SK-N-SH (cell line): ENCODE measurements around the gene PTPDC1. TPM values are rescaled to one million over a fixed set of nuclear protein-coding genes. Genes with fewer than 3 reads are reported as not detected.

Source experiments
- CTCF ChIA-PET: fragments of 300-600, 350-600 bp; formaldehyde crosslinking; extraction: SDS; loops from one replicate; lab custom pipeline; 2021; lab: Yijun Ruan, JAX
- POLR2A ChIA-PET: fragments of 350-600 bp; sonication (Branson Sonifier 250); formaldehyde crosslinking; extraction: SDS; loops from one replicate; lab custom pipeline; 2020; ENCODE audit warnings: antibody characterized with exemption, inconsistent platforms; lab: Yijun Ruan, JAX
- DNase-seq: peaks from one replicate; pipeline ENCODE4 v3.0.0; 2012
- H2AFZ ChIP-seq: fragments of 200-600 bp; sonication (generic); 2 replicates; pipeline ENCODE4 v1.8.1; 2016; ENCODE audit warnings: antibody characterized with exemption, mild to moderate bottlenecking, low read depth
- H3F3A ChIP-seq: fragments of 200-600 bp; sonication (generic); replicated peaks from 2 replicates; pipeline ENCODE3; 2016; ENCODE audit warnings: antibody characterized with exemption, mild to moderate bottlenecking; ENCODE audit not compliant: insufficient read depth
- H3K27ac ChIP-seq, 2 experiments: fragments of 200-500 bp in 1 of 2; fragments of 200-600 bp in 1 of 2; sonication (Bioruptor generic) in 1 of 2; sonication (generic), shearing (Covaris generic) in 1 of 2; 2 replicates each; pipeline versions ENCODE4 v1.5.1 to v1.6.1; 2014 to 2016; ENCODE audit warnings: low read depth in 2 of 2, inconsistent platforms in 1 of 2, low read length in 1 of 2, mild to moderate bottlenecking in 1 of 2, mixed read lengths in 1 of 2
- H3K27me3 ChIP-seq: fragments of 200-600 bp; sonication (generic), shearing (Covaris generic); 2 replicates; pipeline ENCODE4 v1.6.1; 2016; ENCODE audit warnings: mixed run types; ENCODE audit not compliant: insufficient read depth
- H3K36me3 ChIP-seq, 2 experiments: fragments of 200-500 bp in 1 of 2; fragments of 200-600 bp in 1 of 2; sonication (Bioruptor generic) in 1 of 2; sonication (generic) in 1 of 2; replicated peaks in 1 of 2; 2 replicates each; pipeline versions ENCODE3 to v1.5.1; 2014 to 2016; ENCODE audit warnings: low read length in 1 of 2, mild to moderate bottlenecking in 1 of 2; ENCODE audit not compliant: insufficient read depth in 2 of 2, control insufficient read depth in 1 of 2
- H3K4me1 ChIP-seq, 2 experiments: fragments of 200-500 bp in 1 of 2; fragments of 200-600 bp in 1 of 2; sonication (Bioruptor generic) in 1 of 2; sonication (generic), shearing (Covaris generic) in 1 of 2; 2 replicates each; pipeline versions ENCODE4 v1.5.1 to v1.6.1; 2014 to 2016; ENCODE audit warnings: low read depth in 1 of 2, low read length in 1 of 2, mixed run types in 1 of 2; ENCODE audit not compliant: insufficient read depth in 2 of 2, control insufficient read depth in 1 of 2
- H3K4me2 ChIP-seq: fragments of 200-600 bp; sonication (generic), shearing (Covaris generic); 2 replicates; pipeline ENCODE4 v1.6.1; 2017; ENCODE audit warnings: mixed run types
- H3K4me3 ChIP-seq, 2 experiments: fragments of 200-500 bp in 1 of 2; fragments of 200-600 bp in 1 of 2; sonication (Bioruptor generic) in 1 of 2; sonication (generic), shearing (Covaris generic) in 1 of 2; 2 replicates each; pipeline versions ENCODE4 v1.5.1 to v1.8.1; 2014 to 2016; ENCODE audit warnings: low read depth in 2 of 2, inconsistent platforms in 1 of 2, low read length in 1 of 2, mild to moderate bottlenecking in 1 of 2, mixed read lengths in 1 of 2, moderate library complexity in 1 of 2
- H3K79me2 ChIP-seq: fragments of 200-600 bp; sonication (generic); 2 replicates; pipeline ENCODE4 v1.8.1; 2017; ENCODE audit warnings: mild to moderate bottlenecking; ENCODE audit not compliant: insufficient read depth
- H3K9ac ChIP-seq: fragments of 200-600 bp; sonication (generic); 2 replicates; pipeline ENCODE4 v1.6.1; 2017; ENCODE audit warnings: mixed run types
- H3K9me2 ChIP-seq: fragments of 200-600 bp; sonication (generic); 2 replicates; pipeline ENCODE4 v1.6.1; 2017; ENCODE audit warnings: mixed run types
- H3K9me3 ChIP-seq: fragments of 200-600 bp; sonication (generic); 2 replicates; pipeline ENCODE4 v1.6.1; 2017; ENCODE audit warnings: mixed run types, mild to moderate bottlenecking, moderate library complexity
- H4K20me1 ChIP-seq: fragments of 200-600 bp; sonication (generic); 2 replicates; pipeline ENCODE4 v1.6.1; 2017; ENCODE audit warnings: mild to moderate bottlenecking, mixed run types; ENCODE audit not compliant: insufficient read depth
- CTCF ChIP-seq: fragments of 200-600 bp; sonication (generic); IDR thresholded peaks from 2 replicates; pipeline ENCODE4 v1.6.1; 2017; ENCODE audit warnings: antibody characterized with exemption, mild to moderate bottlenecking, moderate library complexity
- ELF1 ChIP-seq: IDR thresholded peaks from 2 replicates; pipeline ENCODE4 v1.4.0; 2012
- EP300 ChIP-seq, 2 experiments: IDR thresholded peaks; 2 replicates each; pipeline versions ENCODE4 v1.4.0 to v1.6.1; 2012; ENCODE audit warnings: borderline replicate concordance in 1 of 2, low read depth in 1 of 2, low read length in 1 of 2
- EZH2phosphoT487 ChIP-seq: fragments of 200-600 bp; sonication (generic); IDR thresholded peaks from 2 replicates; pipeline ENCODE4 v1.6.1; 2017; ENCODE audit warnings: low read depth, mixed run types, mild to moderate bottlenecking, antibody characterized with exemption, moderate library complexity, borderline replicate concordance
- FOSL2 ChIP-seq: IDR thresholded peaks from 2 replicates; pipeline ENCODE4 v1.4.0; 2012; ENCODE audit warnings: low read depth, mild to moderate bottlenecking, moderate library complexity, borderline replicate concordance
- FOXJ3 ChIP-seq: sonication (generic); formaldehyde crosslinking; IDR thresholded peaks from 2 replicates; pipeline ENCODE4 v1.5.1; 2020; ENCODE audit warnings: mild to moderate bottlenecking, missing genetic modification reagents
- FOXM1 ChIP-seq: IDR thresholded peaks from 2 replicates; pipeline ENCODE4 v1.4.0; 2012; ENCODE audit warnings: low read depth, mild to moderate bottlenecking
- GABPA ChIP-seq: IDR thresholded peaks from 2 replicates; pipeline ENCODE4 v1.4.0; 2012; ENCODE audit warnings: low read depth, mild to moderate bottlenecking
- GATA2 ChIP-seq: sonication (generic); formaldehyde crosslinking; IDR thresholded peaks from 2 replicates; pipeline ENCODE4 v1.5.0; 2020; ENCODE audit warnings: mild to moderate bottlenecking, missing genetic modification reagents
- JUND ChIP-seq: IDR thresholded peaks from 2 replicates; pipeline ENCODE4 v1.4.0; 2012
- MAX ChIP-seq: IDR thresholded peaks from 2 replicates; pipeline ENCODE4 v1.4.0; 2012; ENCODE audit warnings: low read depth
- NFIC ChIP-seq: IDR thresholded peaks from 2 replicates; pipeline ENCODE4 v1.4.0; 2012; ENCODE audit warnings: borderline replicate concordance
- NRF1 ChIP-seq: IDR thresholded peaks from 2 replicates; pipeline ENCODE4 v1.6.1; 2012; ENCODE audit warnings: low read depth, mild to moderate bottlenecking, low read length
- PBX3 ChIP-seq: IDR thresholded peaks from 2 replicates; pipeline ENCODE4; 2012
- RAD21 ChIP-seq: IDR thresholded peaks from 2 replicates; pipeline ENCODE4 v1.6.1; 2012; ENCODE audit warnings: mild to moderate bottlenecking, low read length
- SIN3A ChIP-seq: IDR thresholded peaks from 2 replicates; pipeline ENCODE4 v1.6.1; 2012; ENCODE audit warnings: low read depth, mild to moderate bottlenecking, low read length, moderate library complexity, borderline replicate concordance
- TCF12 ChIP-seq: IDR thresholded peaks from 2 replicates; pipeline ENCODE4 v1.4.0; 2012
- TEAD4 ChIP-seq: IDR thresholded peaks from 2 replicates; pipeline ENCODE4 v1.4.0; 2012; ENCODE audit warnings: mild to moderate bottlenecking, borderline replicate concordance; ENCODE audit not compliant: insufficient read depth
- USF2 ChIP-seq: fragments of 150-350 bp; IDR thresholded peaks from 2 replicates; pipeline ENCODE4 v1.6.1; 2017; ENCODE audit warnings: antibody characterized with exemption, low read length, low read depth, borderline replicate concordance
- YY1 ChIP-seq: IDR thresholded peaks from 2 replicates; pipeline ENCODE4 v1.4.0; 2012; ENCODE audit warnings: low read depth, mild to moderate bottlenecking
- WGBS: methylation state at CpG from one replicate; pipeline ENCODE4 v1.1.6; 2017; ENCODE audit warnings: low lambda C conversion rate; 5-methylcytosine and 5-hydroxymethylcytosine counted together
- polyA plus RNA-seq, 3 experiments: library from polyadenylated mRNA; depleted of rRNA; stranded (reverse); fragments of >200 nt; gene quantifications; 2 replicates each; pipeline ENCODE4 v1.2.3, GENCODE V29; 2012

Gene PTPDC1
- polyA plus RNA-seq, 1 of the 3 experiments (the other 2 are of a cell fraction), result 3.7 TPM

- H3K4me2 ChIP-seq, result no peak overlapping the region
- H3F3A ChIP-seq, result no peaks in the 10 kb centered on the region
- no peaks in the 10 kb centered on the region for H3K9me3 ChIP-seq
- no peak overlapping the region for H2AFZ ChIP-seq
- CTCF ChIA-PET, result interaction anchor here (1.0 to 3.0 kb wide), 4 partner anchors 9 to 74 kb away, joined by 3 to 20 read pairs (median 4); no protein-coding TSS in a partner anchor
- 78% methylated on average over 1 of the region's 1 CpG for WGBS
- no peaks in the 10 kb centered on the region for H3K4me1 ChIP-seq
- H3K9ac ChIP-seq, result no peak overlapping the region
- H3K79me2 ChIP-seq, result no peaks in the 10 kb centered on the region
- no peak overlapping the region for H3K4me3 ChIP-seq
- POLR2A ChIA-PET, result no interaction called here
- DNase-seq, result no peak
- no peaks in the 10 kb centered on the region for H3K27me3 ChIP-seq
- no peaks in the 10 kb centered on the region for H4K20me1 ChIP-seq
- H3K9me2 ChIP-seq, result no peaks in the 10 kb centered on the region
- no peak for TF ChIP-seq SIN3A
- TF ChIP-seq TCF12, result no peak
- TF ChIP-seq ELF1, result no peak
- no peak for TF ChIP-seq TEAD4
- no peak for TF ChIP-seq FOXJ3 (CRISPR knock-in tag)
- TF ChIP-seq MAX, result no peak
- TF ChIP-seq NFIC, result no peak
- TF ChIP-seq YY1, result no peak
- TF ChIP-seq JUND, result no peak
- TF ChIP-seq EP300 (IDR thresholded peaks at IDR 0.05; ENCODE audit: borderline replicate concordance in 1 of 2, low read depth in 1 of 2, low read length in 1 of 2), result no peak
- no peak for TF ChIP-seq FOSL2
- TF ChIP-seq NRF1, result no peak
- no peak for TF ChIP-seq RAD21
- TF ChIP-seq CTCF, result no peak
- no peak for TF ChIP-seq PBX3
- no peak for TF ChIP-seq FOXM1
- TF ChIP-seq USF2, result no peak
- no peak for TF ChIP-seq EZH2phosphoT487
- TF ChIP-seq GATA2, result no peak
- no peak for TF ChIP-seq GABPA
- TF ChIP-seq, all 33 proteins: peak for 0
- no peak overlapping the region for H3K27ac ChIP-seq
- H3K36me3 ChIP-seq, result peaks cover 0 to 8% of the 10 kb centered on the region in 2 experiments
Measured at GRCh38 chr9:94076557-94076956, 7.7 kb upstream of the PTPDC1 start.
